ENCODE results near the gene FA2H. TPM values are rescaled to one million over a fixed set of nuclear protein-coding genes. Genes with fewer than 3 reads are reported as not detected.
A peak's percentile ranks its signal among the peaks of the same experiment; 100 is the strongest.
"Not testable (repeated sequence)": the region's sequence is repeated elsewhere in the genome, so short reads cannot be mapped to it uniquely, and the experiment has no call there.

Gene FA2H
- total RNA-seq, 2 donors from 2014 or later, result 2.1 to 2.4 TPM

DNA sequence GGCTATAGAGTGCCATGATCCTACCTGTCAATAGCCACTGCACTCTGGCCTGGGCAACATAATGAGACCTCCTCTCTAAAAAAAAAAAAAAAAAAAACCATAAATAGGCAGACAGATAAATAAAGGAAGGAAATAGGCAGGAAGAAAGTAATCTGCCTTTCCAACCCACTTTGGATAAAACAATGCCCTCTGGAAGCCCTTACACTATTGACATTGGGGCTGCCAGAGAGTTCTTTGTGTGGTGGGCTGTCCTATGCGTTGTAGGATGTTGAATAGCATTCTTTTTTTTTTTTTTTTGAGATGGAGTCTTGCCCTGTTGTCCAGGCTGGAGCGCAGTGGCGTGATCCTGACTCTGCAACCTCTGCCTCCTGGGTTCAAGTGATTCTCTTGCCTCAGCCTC is 100.7 kb downstream of the FA2H start:
- no peak overlapping the region for H3K4me3 Mint-ChIP-seq
- no peaks in the 10 kb centered on the region for H3K4me1 Mint-ChIP-seq
- Histone ChIP-seq H3K4me3 (ENCODE audit: low read length) (no peak overlapping the region), H3K4me1 (ENCODE audit: control insufficient read depth, insufficient read depth, low read length) (no peaks in the 10 kb centered on the region), H3K9me3 (ENCODE audit: control insufficient read depth, low read length) (no peaks in the 10 kb centered on the region), H3K27me3 (ENCODE audit: control insufficient read depth, insufficient read depth, low read length, poor library complexity, severe bottlenecking) (no peaks in the 10 kb centered on the region), H3K9ac (ENCODE audit: extremely low read depth, low read length, poor library complexity, severe bottlenecking) (no peak overlapping the region), H3K36me3 (ENCODE audit: control insufficient read depth, insufficient read depth, low read length) (no peaks in the 10 kb centered on the region), H3K27ac (ENCODE audit: low read depth, low read length) (no peak overlapping the region)
- H3K27ac Mint-ChIP-seq, result no peak overlapping the region
- H3K27me3 Mint-ChIP-seq (ENCODE audit: insufficient read depth), result no peaks in the 10 kb centered on the region
- TF ChIP-seq, protein P1, sequence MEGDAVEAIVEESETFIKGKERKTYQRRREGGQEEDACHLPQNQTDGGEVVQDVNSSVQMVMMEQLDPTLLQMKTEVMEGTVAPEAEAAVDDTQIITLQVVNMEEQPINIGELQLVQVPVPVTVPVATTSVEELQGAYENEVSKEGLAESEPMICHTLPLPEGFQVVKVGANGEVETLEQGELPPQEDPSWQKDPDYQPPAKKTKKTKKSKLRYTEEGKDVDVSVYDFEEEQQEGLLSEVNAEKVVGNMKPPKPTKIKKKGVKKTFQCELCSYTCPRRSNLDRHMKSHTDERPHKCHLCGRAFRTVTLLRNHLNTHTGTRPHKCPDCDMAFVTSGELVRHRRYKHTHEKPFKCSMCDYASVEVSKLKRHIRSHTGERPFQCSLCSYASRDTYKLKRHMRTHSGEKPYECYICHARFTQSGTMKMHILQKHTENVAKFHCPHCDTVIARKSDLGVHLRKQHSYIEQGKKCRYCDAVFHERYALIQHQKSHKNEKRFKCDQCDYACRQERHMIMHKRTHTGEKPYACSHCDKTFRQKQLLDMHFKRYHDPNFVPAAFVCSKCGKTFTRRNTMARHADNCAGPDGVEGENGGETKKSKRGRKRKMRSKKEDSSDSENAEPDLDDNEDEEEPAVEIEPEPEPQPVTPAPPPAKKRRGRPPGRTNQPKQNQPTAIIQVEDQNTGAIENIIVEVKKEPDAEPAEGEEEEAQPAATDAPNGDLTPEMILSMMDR (conservative IDR thresholded peaks at IDR 0.05), result no peak
- no peaks in the 10 kb centered on the region for H3K9me3 Mint-ChIP-seq
- H3K36me3 Mint-ChIP-seq (ENCODE audit: low read depth), result no peaks in the 10 kb centered on the region
- DNase-seq, result no peak
- WGBS, 2 experiments (ENCODE audit: insufficient coverage in 1 of 2, insufficient read length in 1 of 2), result 60 to 91% methylated on average over 1 to 3 of the region's 3 CpGs

DNA sequence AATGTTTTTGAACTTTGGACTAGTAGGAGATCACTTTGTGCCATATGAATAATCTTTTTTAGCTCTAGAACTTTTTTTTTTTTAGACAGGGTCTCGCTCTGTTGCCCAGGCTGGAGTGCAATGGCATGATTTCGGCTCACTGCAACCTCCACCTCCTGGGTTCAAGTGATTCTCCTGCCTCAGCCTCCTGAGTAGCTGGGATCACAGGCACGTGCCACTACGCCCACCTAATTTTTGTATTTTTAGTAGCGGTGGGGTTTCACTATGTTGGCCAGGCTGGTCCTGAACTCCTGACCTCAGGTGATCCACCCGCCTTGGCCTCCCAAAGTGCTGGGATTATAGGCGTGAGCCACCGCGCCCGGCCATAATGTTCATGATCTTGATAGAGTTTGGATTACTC is 105.7 kb downstream of the FA2H start:
- not testable (repeated sequence) for H3K27ac Mint-ChIP-seq; H3K4me3 ChIP-seq (ENCODE audit: low read length); H3K9ac ChIP-seq (ENCODE audit: extremely low read depth, low read length, poor library complexity, severe bottlenecking); H3K9me3 ChIP-seq (ENCODE audit: control insufficient read depth, low read length); H3K27me3 ChIP-seq (ENCODE audit: control insufficient read depth, insufficient read depth, low read length, poor library complexity, severe bottlenecking); H3K9me3 Mint-ChIP-seq; H3K27me3 Mint-ChIP-seq (ENCODE audit: insufficient read depth); H3K4me1 ChIP-seq (ENCODE audit: control insufficient read depth, insufficient read depth, low read length); H3K4me1 Mint-ChIP-seq; H3K27ac ChIP-seq (ENCODE audit: low read depth, low read length); DNase-seq; H3K4me3 Mint-ChIP-seq
- peaks cover 17% of the 10 kb centered on the region for H3K36me3 ChIP-seq (ENCODE audit: control insufficient read depth, insufficient read depth, low read length)
- H3K36me3 Mint-ChIP-seq (ENCODE audit: low read depth), result peaks cover 15% of the 10 kb centered on the region
- 91 to 100% methylated on average over 3 to 10 of the region's 10 CpGs for WGBS, 2 experiments (ENCODE audit: insufficient coverage in 1 of 2, insufficient read length in 1 of 2)

DNA sequence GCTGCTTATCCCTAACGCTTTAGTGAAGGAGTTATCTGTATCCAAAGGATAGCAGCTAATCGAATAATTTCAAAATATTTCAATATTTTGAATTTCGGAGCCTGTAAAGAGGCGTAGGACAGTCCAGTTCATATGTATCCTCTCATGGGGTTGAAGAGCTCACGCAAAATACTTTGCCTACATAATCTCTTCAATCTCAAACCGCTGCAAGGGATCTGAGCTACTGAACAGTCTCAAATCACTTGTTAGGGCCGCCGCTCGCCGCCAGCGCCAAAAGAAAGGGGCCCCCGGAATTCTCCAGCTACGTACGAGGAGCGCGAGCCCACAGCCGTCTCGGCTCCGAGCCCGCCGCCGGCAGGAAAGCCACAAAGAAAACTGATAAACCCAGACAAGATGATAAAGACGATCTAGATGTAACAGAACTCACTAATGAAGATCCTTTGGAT is 107.3 kb downstream of the FA2H start:
- WGBS, 2 experiments (ENCODE audit: insufficient coverage in 1 of 2, insufficient read length in 1 of 2), result 11 to 17% methylated on average over 11 to 23 of the region's 23 CpGs
- TF ChIP-seq, protein P1 (conservative IDR thresholded peaks at IDR 0.05), result no peak
- peak overlapping the region; percentile 74 for H3K27ac ChIP-seq (ENCODE audit: low read depth, low read length)
- H3K36me3 ChIP-seq (ENCODE audit: control insufficient read depth, insufficient read depth, low read length), result peaks cover 33% of the 10 kb centered on the region
- no peaks in the 10 kb centered on the region for H3K27me3 Mint-ChIP-seq (ENCODE audit: insufficient read depth)
- H3K4me3 Mint-ChIP-seq, result peak overlapping the region; percentile 82
- H3K27ac Mint-ChIP-seq, result peak overlapping the region; percentile 96
- no peaks in the 10 kb centered on the region for H3K9me3 Mint-ChIP-seq
- H3K4me1 Mint-ChIP-seq, result peaks cover 9% of the 10 kb centered on the region
- peak; percentile 81 for DNase-seq
- H3K4me3 ChIP-seq (ENCODE audit: low read length), result peak overlapping the region; percentile 95
- H3K9ac ChIP-seq (ENCODE audit: extremely low read depth, low read length, poor library complexity, severe bottlenecking), result peak overlapping the region; percentile 70
- peaks cover 30% of the 10 kb centered on the region for H3K36me3 Mint-ChIP-seq (ENCODE audit: low read depth)
- no peaks in the 10 kb centered on the region for H3K27me3 ChIP-seq (ENCODE audit: control insufficient read depth, insufficient read depth, low read length, poor library complexity, severe bottlenecking)
- H3K4me1 ChIP-seq (ENCODE audit: control insufficient read depth, insufficient read depth, low read length), result no peaks in the 10 kb centered on the region
- no peaks in the 10 kb centered on the region for H3K9me3 ChIP-seq (ENCODE audit: control insufficient read depth, low read length)

All from endodermal cell (in vitro differentiated cells).